OCI-LY3 (cell line): Measurements from ENCODE around the gene MAPK14.

Source experiments
- CTCF ChIP-seq: fragments of 200-600, 300-600 bp; sonication (generic); IDR thresholded peaks from 2 replicates; pipeline ENCODE4 v1.5.1; 2014; ENCODE audit warnings: antibody characterized with exemption, low read length, low read depth
- EZH2phosphoT487 ChIP-seq: fragments of 200-600 bp; shearing (Covaris generic); IDR thresholded peaks from 2 replicates; pipeline ENCODE4 v1.6.1; 2018; ENCODE audit warnings: antibody characterized with exemption, mixed run types, low read depth

GRCh38 chr6:36028088-36028876 lies 674 bp downstream of the MAPK14 start:
- TF ChIP-seq CTCF (no peak), EZH2phosphoT487 (no peak)
